Stimulated activated CD8-positive, alpha-beta memory T cell treated with anti-CD3 and anti-CD28 coated beads, Interleukin-15, amount 100 ng/mL, for 48 hours (primary cell): ENCODE data around the gene NPNT.

Source experiments
- DNase-seq, 2 donors: peaks; one replicate each; pipeline ENCODE4 v3.0.0-alpha.2; 2020; ENCODE audit warnings: low read depth in 2 of 2

Gene NPNT

DNA sequence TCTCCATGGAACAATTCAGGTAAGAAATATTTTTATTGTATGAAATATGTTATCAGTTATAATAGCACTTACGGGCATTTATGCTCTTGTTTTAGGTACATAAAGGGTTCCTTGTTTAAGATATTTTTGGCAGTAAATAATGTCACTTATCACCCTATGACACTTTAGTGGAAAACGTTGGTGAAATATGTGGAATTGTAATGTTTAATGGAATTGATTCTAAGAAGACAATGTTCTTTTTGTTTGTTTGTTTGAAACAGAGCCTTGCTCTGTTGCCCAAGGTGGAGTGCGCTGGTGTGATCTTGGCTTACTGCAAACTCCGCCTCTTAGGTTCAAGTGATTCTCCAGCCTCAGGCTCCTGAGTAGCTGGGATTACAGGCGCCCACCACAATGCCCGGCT lies 17.4 kb downstream of the NPNT start:
- DNase-seq = no peak

DNA sequence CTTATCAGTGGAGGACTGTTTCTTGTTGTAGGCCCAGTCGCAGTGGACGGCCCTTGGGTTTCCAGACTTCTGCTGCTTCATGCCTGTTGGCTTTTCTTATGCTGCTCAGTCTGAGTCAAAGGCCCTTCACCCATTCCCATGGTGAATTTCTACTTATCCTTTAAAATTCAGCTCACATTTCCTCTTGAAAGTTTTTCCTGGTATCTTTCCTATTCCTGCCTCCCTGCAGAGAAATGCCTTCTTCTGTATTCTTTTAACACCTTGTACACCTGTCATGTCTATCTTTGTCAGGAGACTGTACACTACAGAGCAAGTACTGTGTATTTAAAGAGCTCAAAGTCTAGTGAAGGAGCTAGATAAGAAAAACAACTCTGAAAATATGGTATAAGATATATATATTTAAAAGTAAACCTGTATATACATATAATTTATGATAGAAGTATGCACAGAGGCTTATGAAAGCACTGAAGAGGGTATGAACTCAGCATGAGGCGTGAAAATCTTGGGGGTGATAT lies 22.0 kb downstream of the NPNT start:
- no peak for DNase-seq

DNA sequence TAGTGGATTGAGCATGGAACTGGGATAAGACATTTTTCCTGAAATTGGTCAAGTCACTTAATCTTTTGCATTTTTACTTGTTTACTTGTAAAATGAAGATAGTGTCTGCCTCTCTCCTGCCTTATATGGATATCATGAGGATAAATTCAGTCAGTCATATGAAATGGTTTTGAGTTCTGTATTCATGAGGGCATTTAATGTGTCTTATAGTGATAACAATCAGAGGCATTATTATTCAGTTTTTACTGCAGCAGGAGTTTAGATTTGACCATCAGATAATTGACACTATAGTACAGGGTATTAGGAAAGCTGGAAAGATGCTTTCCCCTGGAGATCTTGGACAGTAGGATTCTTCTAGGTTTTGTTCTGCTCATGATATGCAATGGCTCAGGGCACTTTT lies 26.0 kb downstream of the NPNT start:
- DNase-seq = no peak

DNA sequence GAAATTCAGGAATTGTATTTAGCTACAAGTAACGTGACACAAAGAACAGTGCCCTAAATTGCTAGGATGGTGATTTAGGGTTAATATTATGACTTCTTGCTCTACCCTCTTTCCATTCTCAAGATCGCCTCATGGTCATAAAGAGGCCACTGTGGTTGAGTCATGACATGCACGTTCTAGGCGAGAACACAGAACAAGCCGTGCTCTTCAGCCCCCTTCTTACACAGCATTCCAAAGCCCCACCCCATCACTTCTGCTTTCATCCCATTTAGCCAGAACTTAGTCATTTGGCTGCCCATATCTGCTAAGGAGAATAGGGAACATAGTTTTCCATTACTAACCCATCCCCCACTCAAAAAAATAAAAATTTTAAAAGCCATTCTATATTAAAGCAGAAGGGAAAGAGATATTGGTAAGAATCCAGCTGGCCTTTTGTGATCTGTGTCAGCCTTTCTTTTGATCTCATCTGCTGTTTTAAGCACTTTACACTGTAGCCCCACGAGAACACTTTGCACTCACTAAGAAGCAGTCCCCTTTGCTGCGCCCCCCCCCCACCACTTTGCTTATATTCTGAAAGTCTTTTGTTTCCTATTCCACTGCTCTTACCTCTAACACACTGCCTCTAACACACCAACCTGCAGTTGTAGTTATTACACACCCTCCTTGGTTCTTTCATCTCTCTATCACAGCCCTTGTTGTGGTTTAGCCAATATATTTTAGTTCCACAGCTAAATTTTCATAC lies 28.4 kb downstream of the NPNT start:
- no peak for DNase-seq

DNA sequence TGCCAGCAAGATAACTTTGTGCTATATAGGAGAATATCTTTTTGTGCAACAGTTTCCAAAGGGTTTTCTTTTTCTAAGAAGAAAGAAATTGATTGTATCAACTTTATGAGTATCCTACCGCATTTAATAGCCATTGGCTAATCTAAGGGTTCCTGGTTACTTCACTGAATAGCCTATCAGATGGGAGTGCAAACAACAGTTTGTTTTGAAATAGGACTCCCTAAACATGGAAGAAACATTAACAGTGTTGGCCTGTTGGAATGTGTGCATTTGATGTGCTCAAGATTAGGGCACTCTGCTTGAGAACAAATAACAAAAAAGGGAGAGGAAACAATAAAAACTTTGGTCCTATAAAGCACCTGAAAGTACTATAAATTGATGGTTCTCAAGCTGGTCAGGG lies 29.1 kb downstream of the NPNT start:
- no peak for DNase-seq

DNA sequence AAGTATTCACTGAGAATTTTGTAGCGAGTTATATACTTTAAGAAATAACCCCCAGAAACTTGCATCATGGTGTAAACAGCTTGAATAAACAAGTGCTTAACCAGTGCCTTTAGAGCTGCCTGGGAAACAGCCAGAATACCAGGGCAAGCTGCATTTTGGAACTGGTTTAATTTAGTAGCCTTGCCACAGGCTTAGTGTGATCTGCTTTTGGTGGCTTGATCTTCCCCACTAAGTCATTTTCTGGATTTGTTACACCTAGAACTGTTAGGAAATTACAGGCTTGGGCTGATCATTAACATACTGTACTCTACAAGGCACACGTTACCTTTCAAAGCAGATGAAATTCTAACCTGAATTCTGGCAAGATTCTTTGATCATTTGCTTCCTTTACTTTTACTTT lies 35.4 kb downstream of the NPNT start:
- DNase-seq = no peak

DNA sequence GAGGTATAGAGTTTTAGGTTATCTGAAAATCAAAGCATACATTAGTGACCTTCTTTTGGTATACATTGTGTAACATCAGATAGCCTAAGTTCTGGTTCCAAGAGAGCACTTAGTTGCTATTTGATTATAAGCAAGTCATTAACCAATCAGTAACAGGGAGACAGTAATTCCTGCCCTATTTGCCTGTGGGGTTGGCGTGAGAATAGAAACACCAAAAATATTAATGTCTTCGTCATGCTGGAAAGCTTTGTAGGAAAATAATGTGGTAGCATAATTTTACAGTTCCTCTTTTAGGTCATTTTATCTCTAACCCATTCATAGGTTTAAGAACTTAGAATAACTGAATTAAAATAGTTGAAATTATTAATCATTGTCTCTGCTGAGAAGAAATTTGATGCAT lies 37.8 kb downstream of the NPNT start:
- no peak for DNase-seq

DNA sequence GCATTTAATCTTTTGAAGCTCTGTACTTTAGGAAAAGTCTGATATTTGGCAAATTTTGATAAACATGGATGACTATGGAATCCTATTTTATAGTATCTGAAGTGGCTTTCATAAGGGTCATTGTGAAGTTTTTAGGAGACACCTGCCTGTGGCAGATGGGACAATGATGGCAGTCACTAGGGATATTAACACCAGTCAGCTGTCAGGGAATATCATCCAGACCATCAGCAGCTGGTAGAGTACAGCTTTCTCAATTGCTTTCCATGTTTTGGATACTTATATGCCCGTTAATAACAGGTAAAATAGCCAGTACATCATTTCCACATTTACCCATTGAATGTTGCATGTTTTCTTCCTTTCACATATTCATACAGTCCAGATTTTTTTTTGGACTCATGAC lies 39.1 kb downstream of the NPNT start:
- no peak for DNase-seq

DNA sequence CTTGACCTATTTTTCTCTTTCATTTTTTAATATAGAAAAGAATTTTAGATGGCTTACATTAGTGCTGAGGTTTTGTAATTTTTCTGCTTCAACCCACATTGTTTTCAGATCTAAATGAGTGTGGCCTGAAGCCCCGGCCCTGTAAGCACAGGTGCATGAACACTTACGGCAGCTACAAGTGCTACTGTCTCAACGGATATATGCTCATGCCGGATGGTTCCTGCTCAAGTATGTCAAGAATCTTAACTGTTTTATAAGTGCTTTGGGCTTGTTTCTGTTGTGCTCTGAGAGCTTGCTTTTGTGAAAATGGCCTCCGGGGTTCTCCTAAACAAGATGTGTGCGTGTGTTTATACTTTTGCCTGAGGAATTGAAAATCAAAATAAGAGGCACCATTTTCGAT lies 41.6 kb downstream of the NPNT start:
- no peak for DNase-seq

DNA sequence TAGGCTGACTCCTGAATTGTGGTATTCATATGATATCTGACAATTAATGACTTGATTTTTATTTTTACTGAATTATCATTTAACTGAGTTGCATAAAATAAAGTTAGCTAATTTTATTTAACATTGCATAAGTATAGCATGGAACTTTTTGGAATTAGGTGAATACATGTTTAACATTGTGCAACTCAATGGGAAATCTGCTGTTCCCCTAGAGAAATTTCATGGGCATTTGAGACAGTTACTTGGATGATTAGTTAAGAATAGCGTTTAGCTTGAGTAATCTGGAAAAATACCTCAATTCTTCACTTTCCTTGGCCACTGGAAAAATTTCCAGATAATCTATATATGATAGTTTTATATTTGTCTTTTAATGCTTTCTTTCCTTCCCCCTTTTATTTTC lies 42.5 kb downstream of the NPNT start:
- no peak for DNase-seq

DNA sequence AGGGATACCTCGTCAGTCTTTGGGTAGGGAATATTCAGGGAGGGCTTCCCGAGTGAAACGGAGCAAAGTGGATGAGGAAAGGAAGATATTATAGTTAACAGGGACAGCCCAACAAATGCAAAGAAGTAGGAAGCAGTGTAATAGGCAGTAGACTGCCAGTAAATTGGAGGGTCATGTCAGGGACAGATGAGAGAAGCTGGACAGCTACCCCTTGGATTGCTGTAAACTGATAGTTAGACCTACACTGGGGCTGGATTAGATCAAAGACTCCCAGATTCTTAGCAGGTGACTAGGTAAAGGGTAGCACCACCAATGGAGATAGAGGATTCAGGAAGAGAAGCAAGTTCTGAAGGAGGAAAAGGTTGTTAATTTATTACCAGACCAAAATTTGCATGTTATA lies 48.0 kb downstream of the NPNT start:
- no peak for DNase-seq

DNA sequence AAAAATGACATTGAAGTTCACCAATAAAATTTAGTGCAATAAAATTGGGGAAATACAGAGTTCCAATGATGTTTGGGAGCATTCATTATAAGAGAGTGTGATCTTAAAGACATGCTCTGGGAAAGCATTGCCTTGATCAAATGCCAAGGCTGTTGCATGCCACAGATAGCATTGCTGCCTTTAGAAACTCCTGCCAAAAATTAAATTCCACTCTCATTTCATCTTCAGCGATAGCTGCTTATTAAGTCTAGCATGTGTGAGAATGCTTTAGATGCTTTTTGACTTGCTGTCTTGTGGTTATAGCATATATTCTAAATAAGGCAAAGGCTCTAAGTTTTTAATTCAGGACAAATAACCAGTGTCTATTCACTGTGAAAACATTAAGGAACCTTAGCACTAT lies 49.3 kb downstream of the NPNT start:
- DNase-seq = no peak

DNA sequence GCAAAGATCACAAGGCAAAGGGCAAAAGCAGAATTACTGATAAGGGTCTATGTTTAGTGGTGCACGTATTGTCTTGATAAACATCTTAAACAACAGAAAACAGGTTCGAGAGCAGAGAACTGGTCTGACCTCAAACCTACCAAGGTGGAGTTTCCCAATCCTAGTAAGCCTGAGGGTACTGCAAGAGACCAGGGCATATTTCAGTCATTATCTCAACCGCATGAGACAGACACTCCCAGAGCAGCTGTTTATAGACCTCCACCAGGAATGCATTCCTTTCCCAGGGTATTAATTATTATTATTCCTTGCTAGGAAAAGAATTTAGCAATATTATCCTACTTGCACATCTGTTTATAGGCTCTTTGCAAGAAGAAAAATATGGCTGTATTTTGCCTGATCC lies 51.5 kb downstream of the NPNT start:
- no peak for DNase-seq

DNA sequence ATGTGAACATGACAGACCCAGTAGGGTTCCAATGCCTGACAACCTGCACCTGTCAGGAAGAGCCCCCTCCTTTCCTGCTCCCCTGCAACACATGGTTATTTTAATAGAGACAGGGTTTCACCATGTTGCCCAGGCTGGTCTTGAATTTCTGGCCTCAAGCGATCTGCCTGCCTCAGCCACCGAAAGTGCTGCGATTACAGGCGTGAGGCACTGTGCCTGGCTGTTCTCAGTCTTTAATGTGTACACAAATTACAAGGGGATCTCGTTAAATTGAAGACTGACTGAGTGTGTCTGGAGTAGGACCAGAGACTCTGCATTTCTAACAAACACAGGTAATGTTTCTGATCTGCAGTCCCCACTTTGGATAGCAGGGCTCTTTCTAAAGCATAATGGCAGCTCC lies 55.4 kb downstream of the NPNT start:
- DNase-seq = no peak

DNA sequence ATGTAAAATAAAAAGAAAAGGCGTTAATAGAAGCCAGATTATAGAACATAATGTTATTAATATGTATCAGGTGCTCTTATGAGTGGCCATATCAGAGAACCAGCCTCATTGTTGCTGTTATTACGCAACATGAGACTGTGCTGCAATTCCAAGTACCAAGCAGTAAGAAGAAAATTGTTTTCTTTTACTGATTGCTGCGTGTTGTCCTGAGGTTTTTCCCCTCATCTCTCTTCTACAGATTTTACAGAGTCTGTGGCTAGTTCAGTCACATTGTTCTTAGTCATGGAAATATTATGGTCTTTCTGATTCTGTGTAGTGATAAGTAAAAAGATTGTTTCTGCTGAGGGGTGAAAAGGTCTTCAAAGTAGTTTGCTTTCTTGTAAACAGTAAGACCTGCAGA lies 55.9 kb downstream of the NPNT start:
- DNase-seq = no peak

DNA sequence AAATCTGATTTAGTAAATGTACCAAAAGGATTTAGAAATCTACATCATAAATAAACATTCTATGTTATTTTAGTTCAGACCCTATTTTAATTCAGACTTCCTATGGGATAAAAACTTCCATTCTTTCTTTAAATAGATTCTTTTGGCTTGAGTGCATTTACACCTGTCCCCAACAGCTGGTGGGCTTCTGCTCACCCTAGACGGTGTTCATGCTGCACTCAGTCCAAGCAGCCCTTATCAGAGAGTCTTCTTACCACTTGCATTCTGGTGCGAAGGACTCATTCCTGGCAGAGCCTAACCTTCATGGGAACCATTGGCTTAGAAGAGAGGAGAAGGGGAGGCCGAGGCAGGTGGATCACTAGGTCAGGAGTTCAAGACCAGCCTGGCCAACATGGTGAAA lies 57.3 kb downstream of the NPNT start:
- no peak for DNase-seq

DNA sequence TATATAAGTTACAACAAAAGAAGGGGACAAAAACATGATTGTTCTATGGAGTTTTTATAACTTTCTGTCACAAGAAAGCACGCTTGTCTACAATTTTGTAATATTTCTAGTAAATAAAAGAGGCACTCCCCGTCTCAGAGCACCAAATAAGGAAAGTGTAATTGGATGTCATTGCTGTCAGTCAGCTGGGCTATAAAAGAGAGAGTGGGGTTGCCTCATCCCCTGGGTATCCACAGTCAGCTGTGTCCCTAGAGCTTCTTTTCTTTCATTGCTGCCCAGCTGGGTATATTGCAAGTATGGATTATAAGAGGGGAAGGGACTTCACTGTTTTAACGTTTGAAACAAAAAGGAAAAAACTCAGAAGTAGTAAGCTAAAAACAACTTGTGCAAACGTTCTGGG lies 61.3 kb downstream of the NPNT start:
- no peak for DNase-seq

DNA sequence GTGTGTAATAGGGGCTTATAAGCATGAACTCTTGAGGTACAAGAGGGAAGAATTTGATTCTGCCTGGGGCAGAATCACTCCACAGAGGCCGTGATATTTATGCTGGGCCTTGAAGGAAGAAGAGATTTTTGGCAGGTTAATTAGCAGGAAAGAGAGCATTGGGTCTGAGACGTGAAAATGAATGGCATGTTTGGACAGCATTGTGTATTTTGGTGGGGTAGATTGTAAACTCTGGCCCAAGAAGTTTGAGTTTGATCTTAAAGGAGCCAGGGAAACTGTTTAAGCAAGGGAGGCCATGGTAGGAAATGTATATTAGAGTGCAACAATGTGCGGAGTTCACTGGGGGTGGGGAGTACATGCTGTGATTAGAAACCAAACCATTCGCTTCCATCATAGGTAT lies 62.4 kb downstream of the NPNT start:
- DNase-seq = no peak

DNA sequence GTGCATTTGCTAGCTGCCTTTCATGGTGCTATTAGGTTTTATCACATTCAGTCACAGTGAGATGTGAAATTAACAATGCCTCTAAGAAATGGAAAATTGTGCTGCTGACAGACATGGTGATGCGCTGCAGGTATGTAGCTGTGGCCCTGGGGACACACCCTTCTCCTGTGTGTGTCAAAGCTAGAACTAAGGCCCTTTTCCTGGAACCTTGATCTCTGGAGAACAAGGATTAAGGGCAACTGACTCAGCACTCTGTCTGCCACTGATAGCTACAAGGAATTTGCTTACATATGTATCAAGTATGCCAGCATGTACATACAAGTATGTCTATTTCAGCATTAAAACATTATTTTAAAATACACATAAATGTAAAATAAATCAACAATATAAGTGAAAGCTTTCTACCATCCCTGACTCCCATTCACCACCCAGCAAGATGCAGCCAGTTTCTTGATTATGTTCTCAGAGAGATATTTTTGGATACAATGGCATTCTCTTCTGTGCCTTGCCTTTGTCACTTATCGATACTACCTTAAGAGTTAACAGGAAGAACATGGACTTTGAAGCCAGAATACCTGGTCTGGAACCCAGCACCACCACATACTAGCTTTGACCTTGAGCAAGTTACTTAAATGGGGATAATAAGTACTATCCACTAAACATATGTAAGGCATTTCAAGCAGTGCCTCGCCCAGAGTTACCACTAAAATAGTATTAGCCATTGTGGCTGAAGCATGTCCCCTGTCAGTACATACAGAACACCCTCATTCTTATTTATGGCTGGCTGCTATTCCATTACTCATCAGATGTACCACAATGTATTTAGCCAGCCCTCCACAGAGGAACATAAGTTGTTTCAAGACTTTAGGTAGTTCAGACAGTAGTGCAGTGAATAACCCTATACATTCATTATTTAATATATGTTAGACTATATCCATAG lies 68.5 kb downstream of the NPNT start:
- no peak for DNase-seq

DNA sequence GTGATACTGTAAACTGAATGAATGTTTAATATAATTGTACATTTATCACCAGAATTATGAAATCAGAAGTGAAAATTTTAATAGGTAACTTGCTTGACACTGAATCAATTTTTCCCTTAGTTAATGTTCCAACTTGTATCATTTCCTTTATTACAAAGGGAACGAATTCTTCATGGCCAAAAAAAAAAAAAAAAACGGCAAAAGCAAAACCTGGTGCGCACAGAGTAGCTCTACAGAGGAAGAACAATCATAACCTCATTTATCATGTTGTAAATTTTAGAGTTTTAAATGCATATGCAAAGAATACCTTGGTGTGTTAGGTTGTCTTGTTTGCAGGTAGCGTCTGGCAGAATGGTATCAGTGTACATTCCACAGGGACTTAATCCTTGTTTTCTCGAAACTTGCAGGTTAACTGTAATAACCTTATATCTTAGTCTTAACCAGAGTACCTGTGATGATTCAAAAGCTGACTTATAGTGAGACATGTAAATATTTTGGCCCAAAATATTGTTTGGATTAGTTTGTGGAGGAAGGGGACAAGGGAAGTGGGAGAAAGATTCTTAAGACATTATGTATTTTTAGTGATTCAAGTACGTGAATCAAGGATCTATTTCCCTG lies 70.0 kb downstream of the NPNT start:
- DNase-seq = no peak

DNA sequence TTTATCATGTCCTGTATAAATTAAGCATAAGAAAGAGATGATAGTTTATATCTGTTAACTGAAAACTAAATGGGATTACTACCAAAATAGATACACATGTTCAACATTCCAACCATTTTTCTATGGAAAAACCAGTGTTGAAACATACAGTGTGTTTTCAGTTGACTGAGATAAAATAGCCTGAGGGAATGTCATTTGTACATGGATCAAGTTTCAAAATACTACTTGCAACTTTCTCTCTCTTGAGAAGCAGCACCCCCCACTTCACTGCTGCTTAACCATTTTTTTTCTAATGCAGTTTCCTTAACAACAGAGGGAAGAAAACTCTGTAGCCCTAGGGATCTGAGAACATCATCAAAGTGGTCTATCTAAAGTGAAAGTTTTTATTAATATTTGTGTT lies 70.8 kb downstream of the NPNT start:
- no peak for DNase-seq

DNA sequence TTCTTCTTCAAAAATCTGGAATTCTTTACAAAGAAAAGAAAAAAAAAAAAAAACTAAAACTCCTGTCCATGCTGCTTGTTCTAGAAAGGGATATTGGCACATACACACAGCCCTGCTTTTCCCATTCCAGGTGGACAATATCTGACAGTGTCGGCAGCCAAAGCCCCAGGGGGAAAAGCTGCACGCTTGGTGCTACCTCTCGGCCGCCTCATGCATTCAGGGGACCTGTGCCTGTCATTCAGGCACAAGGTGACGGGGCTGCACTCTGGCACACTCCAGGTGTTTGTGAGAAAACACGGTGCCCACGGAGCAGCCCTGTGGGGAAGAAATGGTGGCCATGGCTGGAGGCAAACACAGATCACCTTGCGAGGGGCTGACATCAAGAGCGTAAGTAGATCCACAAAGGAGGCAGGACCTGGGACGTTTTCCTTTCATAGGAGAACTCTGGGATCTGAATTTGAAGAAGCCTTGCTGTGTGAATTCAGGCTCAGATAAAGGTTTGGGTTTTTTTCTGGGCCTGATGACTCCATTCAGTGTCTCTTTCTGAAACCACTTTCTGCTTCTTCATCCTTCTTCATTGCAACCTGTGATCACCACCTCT lies 71.9 kb downstream of the NPNT start:
- no peak for DNase-seq
